Endothelial cell of umbilical vein (primary cell): Measurements from ENCODE around the gene FILIP1L.

Source experiments
- EZH2 ChIP-seq: IDR thresholded peaks from 2 replicates; pipeline ENCODE4 v1.6.1; 2012; ENCODE audit warnings: borderline replicate concordance, low read depth, mild to moderate bottlenecking, moderate library complexity, low read length, inconsistent platforms; ENCODE audit not compliant: severe bottlenecking
- JUN ChIP-seq: IDR thresholded peaks from 2 replicates; pipeline ENCODE4 v1.6.1; 2011; ENCODE audit warnings: borderline replicate concordance, low read depth; ENCODE audit not compliant: insufficient read length, insufficient read depth
- POLR2AphosphoS5 ChIP-seq: IDR thresholded peaks from 2 replicates; pipeline ENCODE4 v1.6.1; 2012; ENCODE audit warnings: low read depth, mild to moderate bottlenecking, control low read depth, low read length, moderate library complexity; ENCODE audit not compliant: insufficient read depth
- TF ChIP-seq, protein P1 (sequence below), 2 donors: IDR thresholded peaks; 1 replicate in 1 of 2; 2 replicates in 1 of 2; pipeline ENCODE4 v1.5.1; 2011; ENCODE audit warnings: low read length in 2 of 2, mild to moderate bottlenecking in 2 of 2, moderate library complexity in 2 of 2, control low read depth in 1 of 2, inconsistent platforms in 1 of 2, low read depth in 1 of 2; ENCODE audit not compliant: insufficient read depth in 1 of 2; ENCODE audit errors: extremely low read depth in 1 of 2

DNA sequence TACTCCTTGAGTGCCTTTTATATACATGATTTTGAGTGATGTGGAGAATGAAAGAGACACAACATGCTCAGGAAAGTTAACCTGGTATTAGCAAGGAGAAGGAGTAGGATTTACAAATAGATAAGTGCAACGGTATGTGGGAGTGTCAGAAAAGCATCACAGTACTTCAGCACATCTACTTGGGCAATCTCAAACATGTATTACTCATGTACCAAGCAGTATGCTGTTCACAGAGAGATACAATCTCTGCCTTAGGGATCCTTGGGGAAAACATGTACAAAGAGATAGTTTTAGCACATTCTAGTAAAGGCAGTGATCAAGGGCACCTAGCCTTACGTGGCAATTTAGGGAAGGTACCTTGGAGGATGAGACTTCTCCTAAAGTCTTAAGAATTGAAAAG lies 146.5 kb downstream of the FILIP1L start:
- TF ChIP-seq, protein P1, sequence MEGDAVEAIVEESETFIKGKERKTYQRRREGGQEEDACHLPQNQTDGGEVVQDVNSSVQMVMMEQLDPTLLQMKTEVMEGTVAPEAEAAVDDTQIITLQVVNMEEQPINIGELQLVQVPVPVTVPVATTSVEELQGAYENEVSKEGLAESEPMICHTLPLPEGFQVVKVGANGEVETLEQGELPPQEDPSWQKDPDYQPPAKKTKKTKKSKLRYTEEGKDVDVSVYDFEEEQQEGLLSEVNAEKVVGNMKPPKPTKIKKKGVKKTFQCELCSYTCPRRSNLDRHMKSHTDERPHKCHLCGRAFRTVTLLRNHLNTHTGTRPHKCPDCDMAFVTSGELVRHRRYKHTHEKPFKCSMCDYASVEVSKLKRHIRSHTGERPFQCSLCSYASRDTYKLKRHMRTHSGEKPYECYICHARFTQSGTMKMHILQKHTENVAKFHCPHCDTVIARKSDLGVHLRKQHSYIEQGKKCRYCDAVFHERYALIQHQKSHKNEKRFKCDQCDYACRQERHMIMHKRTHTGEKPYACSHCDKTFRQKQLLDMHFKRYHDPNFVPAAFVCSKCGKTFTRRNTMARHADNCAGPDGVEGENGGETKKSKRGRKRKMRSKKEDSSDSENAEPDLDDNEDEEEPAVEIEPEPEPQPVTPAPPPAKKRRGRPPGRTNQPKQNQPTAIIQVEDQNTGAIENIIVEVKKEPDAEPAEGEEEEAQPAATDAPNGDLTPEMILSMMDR (IDR thresholded peaks at IDR 0.05; ENCODE audit: extremely low read depth in 1 of 2, insufficient read depth in 1 of 2, low read depth in 1 of 2, low read length in 2 of 2) = no peak
- TF ChIP-seq EZH2 = no peak
- TF ChIP-seq JUN = no peak
- TF ChIP-seq POLR2AphosphoS5 = no peak
